ENCODE measurements around the gene RIPK4. TPM values are rescaled to one million over a fixed set of nuclear protein-coding genes. Genes with fewer than 3 reads are reported as not detected.

The RIPK4 gene
- total RNA-seq, 1 donor from 2014 or later: 15.7 TPM

DNA sequence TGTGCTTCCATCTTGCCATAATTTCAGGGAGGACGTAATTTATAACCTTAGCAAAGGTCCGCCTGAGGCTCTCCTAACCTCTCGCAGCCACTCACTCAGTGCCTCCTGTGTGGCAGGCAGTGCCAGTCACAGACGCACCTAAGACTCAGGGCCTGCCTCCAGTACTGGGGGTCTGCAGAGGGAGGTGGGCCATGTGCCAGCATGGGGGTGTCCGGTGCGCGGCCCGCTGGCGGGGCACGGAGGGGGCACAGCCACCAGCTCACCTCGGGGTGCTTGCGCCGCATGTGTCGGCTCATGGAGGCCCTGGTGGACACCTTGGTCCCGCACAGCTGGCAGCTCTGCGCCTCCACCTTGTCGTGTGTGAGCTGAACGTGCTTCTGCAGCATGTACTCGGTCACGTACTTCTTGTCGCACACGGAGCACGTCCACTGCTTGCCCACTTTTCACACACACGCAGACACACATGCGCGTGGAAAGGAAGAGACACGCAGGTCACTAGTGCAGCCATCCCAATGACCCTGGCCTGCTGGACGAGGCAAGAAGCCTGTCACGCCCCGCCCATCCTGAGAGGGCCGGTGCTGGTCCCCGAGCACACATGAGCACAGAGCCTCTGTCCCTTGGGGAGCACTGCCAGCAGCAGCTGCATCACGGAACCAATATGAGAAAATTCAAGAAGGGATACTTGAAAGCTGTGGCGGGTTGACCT, 43.2 kb upstream of the RIPK4 start:
- peaks cover 19% of the 10 kb centered on the region for H3K36me3 Mint-ChIP-seq
- DNase-seq (ENCODE audit: low spot score in 2 of 2, unreplicated experiment in 2 of 2): no peak
- H3K4me1 Mint-ChIP-seq: no peaks in the 10 kb centered on the region
- peaks cover 6% of the 10 kb centered on the region for H3K9me3 Mint-ChIP-seq
- no peak overlapping the region for H3K27ac Mint-ChIP-seq
- TF ChIP-seq CTCF (IDR thresholded peaks at IDR 0.05; ENCODE audit: unreplicated experiment): no peak
- H3K27me3 Mint-ChIP-seq (ENCODE audit: low read depth): no peaks in the 10 kb centered on the region
- no peak overlapping the region for H3K4me3 Mint-ChIP-seq

- no peak overlapping the region for H3K4me3 Mint-ChIP-seq
- H3K36me3 Mint-ChIP-seq: peaks cover 21% of the 10 kb centered on the region
- H3K4me1 Mint-ChIP-seq: no peaks in the 10 kb centered on the region
- H3K27me3 Mint-ChIP-seq (ENCODE audit: low read depth): no peaks in the 10 kb centered on the region
- peaks cover 6% of the 10 kb centered on the region for H3K9me3 Mint-ChIP-seq
- no peak for DNase-seq (ENCODE audit: low spot score in 2 of 2, unreplicated experiment in 2 of 2)
- TF ChIP-seq CTCF (IDR thresholded peaks at IDR 0.05; ENCODE audit: unreplicated experiment): no peak
- no peak overlapping the region for H3K27ac Mint-ChIP-seq
Observed at GRCh38 chr21:41808846-41809245, 42.0 kb upstream of the RIPK4 start.

DNA sequence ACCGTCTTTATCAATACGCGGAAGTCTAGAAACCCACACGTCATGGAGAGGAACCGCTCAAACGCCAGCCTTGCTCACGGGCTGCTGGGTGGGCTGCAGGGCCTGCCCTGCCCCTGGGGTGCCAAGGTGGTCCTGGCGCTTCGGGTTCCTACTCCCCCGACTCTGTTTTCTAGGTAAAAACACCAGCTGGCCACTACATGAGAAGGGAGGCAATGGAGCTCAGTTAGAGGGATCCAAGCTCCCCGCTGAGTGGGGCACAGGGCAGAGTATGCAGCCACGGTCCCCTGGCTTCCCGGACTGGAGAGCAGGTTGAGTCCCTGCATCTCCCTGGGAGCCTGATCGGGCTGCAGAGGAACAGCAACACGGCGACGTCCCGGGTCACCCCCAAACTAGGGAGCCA, 41.2 kb upstream of the RIPK4 start:
- no peak for DNase-seq (ENCODE audit: low spot score in 2 of 2, unreplicated experiment in 2 of 2)
- Mint-ChIP-seq H3K27me3 (ENCODE audit: low read depth) (no peaks in the 10 kb centered on the region), H3K4me1 (no peaks in the 10 kb centered on the region), H3K27ac (no peak overlapping the region), H3K4me3 (no peak overlapping the region), H3K9me3 (peaks cover 6% of the 10 kb centered on the region), H3K36me3 (peaks cover 19% of the 10 kb centered on the region)
- no peak for TF ChIP-seq CTCF (IDR thresholded peaks at IDR 0.05; ENCODE audit: unreplicated experiment)

DNA sequence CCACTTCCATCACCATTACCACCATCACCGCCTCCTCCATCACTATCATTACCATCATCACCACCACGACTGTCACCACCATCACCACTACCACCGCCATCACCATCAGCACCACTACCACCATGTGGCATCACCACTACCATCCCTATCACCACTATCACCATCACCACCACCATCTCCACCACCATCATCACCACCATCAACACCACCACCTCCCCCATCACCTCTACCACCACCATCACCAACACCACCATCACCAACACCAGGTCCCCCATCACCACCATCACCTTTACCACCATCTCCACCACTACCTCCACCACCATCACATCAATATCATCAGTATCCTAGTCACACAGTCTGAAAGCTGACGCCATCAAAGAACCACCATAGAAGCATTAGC, 39.9 kb upstream of the RIPK4 start:
- Mint-ChIP-seq H3K4me3 (no peak overlapping the region), H3K9me3 (peaks cover 6% of the 10 kb centered on the region), H3K4me1 (no peaks in the 10 kb centered on the region), H3K27me3 (ENCODE audit: low read depth) (no peaks in the 10 kb centered on the region), H3K27ac (no peak overlapping the region), H3K36me3 (peaks cover 22% of the 10 kb centered on the region)
- no peak for TF ChIP-seq CTCF (IDR thresholded peaks at IDR 0.05; ENCODE audit: unreplicated experiment)
- DNase-seq (ENCODE audit: low spot score in 2 of 2, unreplicated experiment in 2 of 2): no peak

- Mint-ChIP-seq H3K9me3 (peaks cover 6% of the 10 kb centered on the region), H3K27me3 (ENCODE audit: low read depth) (no peaks in the 10 kb centered on the region), H3K36me3 (peaks cover 19% of the 10 kb centered on the region), H3K4me1 (no peaks in the 10 kb centered on the region), H3K27ac (no peak overlapping the region), H3K4me3 (no peak overlapping the region)
- TF ChIP-seq CTCF (IDR thresholded peaks at IDR 0.05; ENCODE audit: unreplicated experiment): no peak
- DNase-seq (ENCODE audit: low spot score in 2 of 2, unreplicated experiment in 2 of 2): no peak
Observed at GRCh38 chr21:41805643-41806042, 38.8 kb upstream of the RIPK4 start.
